Tibial nerve (tissue), 4 donors: ENCODE measurements around the gene RIN2. TPM values are rescaled to one million over a fixed set of nuclear protein-coding genes. Genes with fewer than 3 reads are reported as not detected.

Experiments used
- DNase-seq, 2 donors: peaks; one replicate each; pipeline ENCODE4 v3.0.0-alpha.2; 2019; ENCODE audit warnings: low spot score in 2 of 2
- H3K27ac ChIP-seq, 4 donors: fragments of 200-600 bp; sonication (generic) in 3 of 4; one replicate each; pipeline ENCODE4 v1.5.1; 2017 to 2019; ENCODE audit warnings: mild to moderate bottlenecking in 1 of 4
- H3K27me3 ChIP-seq, 2 donors: fragments of 200-600 bp; sonication (generic) in 1 of 2; one replicate each; pipeline versions ENCODE4 v1.5.1 to v1.6.0; 2017 to 2019
- H3K36me3 ChIP-seq, 3 donors: fragments of 200-600 bp; sonication (generic); one replicate each; pipeline ENCODE4 v1.5.1; 2018 to 2019
- H3K4me1 ChIP-seq, 4 donors: fragments of 200-600 bp; sonication (generic) in 3 of 4; one replicate each; pipeline ENCODE4 v1.5.1; 2017 to 2019
- H3K4me3 ChIP-seq, 4 donors: fragments of 200-600 bp; sonication (generic) in 3 of 4; one replicate each; pipeline ENCODE4 v1.5.1; 2017 to 2019; ENCODE audit warnings: mild to moderate bottlenecking in 1 of 4, moderate library complexity in 1 of 4
- H3K9me3 ChIP-seq, 4 donors: fragments of 200-600 bp; sonication (generic) in 3 of 4; one replicate each; pipeline ENCODE4 v1.5.1; 2017 to 2019
- EP300 ChIP-seq, 2 donors: sonication (generic); formaldehyde crosslinking; IDR thresholded peaks; one replicate each; pipeline ENCODE4 v1.6.1; 2017; ENCODE audit warnings: antibody characterized with exemption in 2 of 2, mild to moderate bottlenecking in 1 of 2
- POLR2A ChIP-seq, 2 donors: fragments of 450-650 bp; IDR thresholded peaks; one replicate each; pipeline ENCODE4 v1.6.1; 2017; ENCODE audit warnings: antibody characterized with exemption in 2 of 2, mild to moderate bottlenecking in 2 of 2, moderate library complexity in 2 of 2
- WGBS, 2 donors: methylation state at CpG; one replicate each; pipeline ENCODE4 v1.1.5; 2018; 5-methylcytosine and 5-hydroxymethylcytosine counted together
- total RNA-seq, 4 donors: library from RNA; depleted of rRNA; stranded (reverse); fragments of >200 nt; gene quantifications; one replicate each; pipeline ENCODE4 v1.1.0, GENCODE V29; 2016
- TF ChIP-seq, protein P1 (sequence below), 5 experiments: fragments of 200-600 bp in 3 of 5; fragments of 450-650 bp in 2 of 5; sonication (generic) in 3 of 5; IDR thresholded peaks; one replicate each; pipeline ENCODE4 v1.5.1; 2016 to 2019; ENCODE audit warnings: antibody characterized with exemption in 5 of 5, mild to moderate bottlenecking in 3 of 5, moderate library complexity in 2 of 5

The RIN2 gene
- total RNA-seq, 4 donors from 2014 or later = 65.1 to 91.5 (median 69.9) TPM

DNA sequence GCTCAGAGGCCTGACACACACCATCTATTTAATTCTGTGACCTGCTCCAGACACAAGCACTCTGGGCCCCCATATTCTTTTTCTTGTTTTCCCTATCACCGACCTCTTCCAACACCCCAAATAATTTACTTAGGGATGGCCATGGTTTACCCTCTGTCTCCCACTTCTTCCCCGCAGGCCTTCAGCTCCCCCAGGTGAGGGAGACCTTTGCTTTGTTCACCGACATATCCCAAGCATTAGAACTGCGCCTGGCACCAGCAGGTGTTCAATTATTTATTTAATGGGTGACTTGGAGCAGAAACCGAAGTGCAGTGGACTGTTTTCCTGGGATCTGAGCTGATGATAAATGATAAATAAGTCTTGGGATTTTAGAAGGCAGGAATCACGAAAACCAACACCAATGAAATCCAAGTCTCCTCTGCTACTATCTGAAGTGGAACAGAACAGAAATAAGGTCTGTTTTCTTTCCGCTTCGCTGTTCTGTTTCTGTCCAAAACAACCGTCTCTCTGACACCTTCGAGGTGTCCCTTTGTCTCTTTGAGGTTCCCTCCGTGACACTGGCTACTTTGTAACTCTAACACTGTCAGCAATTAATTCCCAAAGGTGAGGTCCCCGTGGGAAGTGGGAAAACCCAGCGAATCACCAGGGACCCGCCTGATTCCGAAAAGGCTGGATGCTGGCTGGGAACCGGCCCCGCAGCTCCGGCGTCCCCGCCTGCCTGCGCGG is 1.1 kb upstream of the RIN2 start:
- Histone ChIP-seq H3K36me3 (no peaks in the 10 kb centered on the region), H3K4me3 (peak overlapping the region; percentile 56 to 96 (median 67)), H3K27me3 (no peaks in the 10 kb centered on the region), H3K27ac (peak overlapping the region; percentile 93 to 98 (median 94)), H3K9me3 (no peaks in the 10 kb centered on the region), H3K4me1 (peaks cover 0 to 40% (median 13%) of the 10 kb centered on the region in 4 donors)
- TF ChIP-seq EP300 (IDR thresholded peaks at IDR 0.05) = peak in 1 of 2 donors; percentile 9
- TF ChIP-seq POLR2A (IDR thresholded peaks at IDR 0.05) = no peak
- TF ChIP-seq, protein P1, sequence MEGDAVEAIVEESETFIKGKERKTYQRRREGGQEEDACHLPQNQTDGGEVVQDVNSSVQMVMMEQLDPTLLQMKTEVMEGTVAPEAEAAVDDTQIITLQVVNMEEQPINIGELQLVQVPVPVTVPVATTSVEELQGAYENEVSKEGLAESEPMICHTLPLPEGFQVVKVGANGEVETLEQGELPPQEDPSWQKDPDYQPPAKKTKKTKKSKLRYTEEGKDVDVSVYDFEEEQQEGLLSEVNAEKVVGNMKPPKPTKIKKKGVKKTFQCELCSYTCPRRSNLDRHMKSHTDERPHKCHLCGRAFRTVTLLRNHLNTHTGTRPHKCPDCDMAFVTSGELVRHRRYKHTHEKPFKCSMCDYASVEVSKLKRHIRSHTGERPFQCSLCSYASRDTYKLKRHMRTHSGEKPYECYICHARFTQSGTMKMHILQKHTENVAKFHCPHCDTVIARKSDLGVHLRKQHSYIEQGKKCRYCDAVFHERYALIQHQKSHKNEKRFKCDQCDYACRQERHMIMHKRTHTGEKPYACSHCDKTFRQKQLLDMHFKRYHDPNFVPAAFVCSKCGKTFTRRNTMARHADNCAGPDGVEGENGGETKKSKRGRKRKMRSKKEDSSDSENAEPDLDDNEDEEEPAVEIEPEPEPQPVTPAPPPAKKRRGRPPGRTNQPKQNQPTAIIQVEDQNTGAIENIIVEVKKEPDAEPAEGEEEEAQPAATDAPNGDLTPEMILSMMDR (IDR thresholded peaks at IDR 0.05) = no peak
- WGBS, 2 donors = 17 to 20% methylated on average over 21 to 22 of the region's 22 CpGs
- DNase-seq = no peak

DNA sequence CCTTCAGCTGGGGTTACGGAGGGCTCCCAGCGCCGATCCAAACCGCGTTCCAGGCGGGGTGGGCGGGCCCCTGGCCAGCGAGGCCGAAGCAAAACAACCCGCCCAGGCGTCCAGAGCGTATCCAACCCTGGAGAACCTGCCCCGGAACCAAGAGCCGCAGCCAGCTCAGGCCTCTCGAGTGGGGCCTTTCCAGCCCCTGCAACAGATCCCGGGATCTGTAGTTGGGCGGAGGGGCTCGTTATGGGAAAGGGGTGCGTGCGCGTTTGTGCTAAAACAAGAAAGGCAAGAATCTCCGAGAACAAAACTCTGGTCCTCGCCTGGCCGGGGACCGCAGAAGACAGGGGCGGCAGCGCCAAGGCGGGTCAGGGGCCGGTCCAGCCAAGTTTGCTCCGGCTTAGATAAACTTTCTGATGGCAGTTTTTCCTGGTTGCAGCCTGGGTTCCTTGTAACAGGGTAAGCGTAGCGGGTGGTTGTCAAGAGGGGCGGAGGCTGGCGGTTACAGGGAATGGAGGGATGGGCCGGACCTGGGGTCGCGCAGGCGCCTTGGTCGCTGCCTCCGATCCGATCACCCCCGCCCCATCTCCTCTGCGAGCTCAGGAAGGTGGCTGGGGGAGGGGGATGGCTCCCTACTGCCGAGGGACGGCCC is 448 bp upstream of the RIN2 start:
- WGBS, 2 donors = 1% methylated on average over 37 to 42 of the region's 45 CpGs
- peak; percentile 71 to 81 for DNase-seq
- peak overlapping the region; percentile 56 to 96 (median 67) for H3K4me3 ChIP-seq

DNA sequence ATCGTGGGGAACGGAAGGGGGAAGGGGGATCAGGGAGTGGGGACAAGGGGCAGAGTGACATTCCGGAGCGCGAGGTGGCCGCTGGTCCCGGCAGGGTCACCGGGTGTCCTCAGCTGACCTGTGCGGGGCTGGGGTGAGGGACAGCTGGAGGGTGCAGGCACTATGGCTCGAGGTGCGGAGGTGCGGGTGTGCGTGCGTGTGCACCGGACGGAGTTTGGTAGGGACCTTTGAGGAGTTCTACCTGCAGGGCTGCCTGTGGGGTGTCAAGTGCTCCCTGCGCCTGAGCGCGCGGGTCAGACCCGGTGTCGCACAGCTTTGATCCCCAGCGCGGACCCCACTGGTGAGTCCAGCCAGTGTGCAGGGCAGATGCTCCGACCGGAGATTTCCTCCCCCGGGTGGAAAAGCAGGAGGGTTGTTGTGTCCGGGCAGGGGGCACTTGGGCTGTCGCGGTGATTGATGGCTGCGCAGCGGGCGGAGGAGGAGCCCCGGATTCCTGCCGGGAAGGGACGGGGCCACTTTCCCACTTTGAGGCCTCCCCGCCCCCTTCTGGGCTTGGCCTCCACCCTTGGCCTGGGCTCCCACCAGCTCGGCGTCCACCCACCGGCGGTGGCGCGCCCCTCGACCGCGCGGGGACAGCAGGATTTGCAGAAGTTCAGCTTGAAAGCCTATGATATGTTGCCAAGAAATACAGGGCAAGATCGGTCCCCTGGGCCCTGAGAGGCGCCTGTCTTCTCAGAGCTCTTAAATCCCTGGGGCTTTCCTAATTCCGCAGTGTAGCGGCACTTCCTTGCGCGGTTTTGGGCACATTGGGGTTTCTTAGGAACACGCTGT is 658 bp downstream of the RIN2 start:
- no peaks in the 10 kb centered on the region for H3K9me3 ChIP-seq

More for the DNA sequence above, 448 bp upstream of the RIN2 start:
- Histone ChIP-seq H3K27me3 (no peaks in the 10 kb centered on the region), H3K4me1 (peaks cover 0 to 40% (median 13%) of the 10 kb centered on the region in 4 donors), H3K9me3 (no peaks in the 10 kb centered on the region), H3K27ac (peak overlapping the region; percentile 93 to 98 (median 94)), H3K36me3 (peaks cover 0 to 4% (median 0%) of the 10 kb centered on the region in 3 donors)
- peak in 1 of 2 donors; percentile 17 for TF ChIP-seq POLR2A (IDR thresholded peaks at IDR 0.05)
- TF ChIP-seq EP300 (IDR thresholded peaks at IDR 0.05) = peak in 1 of 2 donors; percentile 76
- TF ChIP-seq, protein P1 (IDR thresholded peaks at IDR 0.05) = no peak

DNA sequence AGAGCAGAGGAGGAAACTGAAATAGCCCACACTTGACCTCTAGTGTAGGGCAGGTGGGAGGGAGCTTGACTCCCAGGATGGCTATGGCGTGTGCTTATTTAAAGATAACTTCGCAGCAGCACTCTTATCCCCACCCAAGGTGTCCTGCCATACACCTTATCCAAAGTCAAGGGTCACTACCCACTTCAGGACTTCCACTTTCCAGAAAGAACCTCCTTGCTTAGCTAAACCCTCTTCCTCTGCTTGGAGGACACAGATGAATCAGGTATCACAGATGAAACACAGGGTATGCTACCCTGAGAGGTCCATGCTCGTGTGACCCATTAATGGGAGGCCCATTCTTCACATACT is 2.3 kb downstream of the RIN2 start:
- Histone ChIP-seq H3K4me1 (peaks cover 0 to 40% (median 13%) of the 10 kb centered on the region in 4 donors), H3K9me3 (no peaks in the 10 kb centered on the region), H3K27me3 (no peaks in the 10 kb centered on the region), H3K27ac (peak overlapping the region; percentile 47 to 98 (median 74)), H3K4me3 (no peak overlapping the region), H3K36me3 (peaks cover 0 to 9% (median 0%) of the 10 kb centered on the region in 3 donors)
- TF ChIP-seq, protein P1 (IDR thresholded peaks at IDR 0.05) = no peak
- TF ChIP-seq POLR2A (IDR thresholded peaks at IDR 0.05) (no peak), EP300 (IDR thresholded peaks at IDR 0.05) (no peak)
- 85 to 88% methylated on average over 3 of the region's 3 CpGs for WGBS, 2 donors
- DNase-seq = no peak

More for the DNA sequence above, 658 bp downstream of the RIN2 start:
- Histone ChIP-seq H3K4me3 (peak overlapping the region; percentile 56 to 96 (median 67)), H3K27ac (peak overlapping the region; percentile 93 to 98 (median 94)), H3K4me1 (peaks cover 0 to 40% (median 13%) of the 10 kb centered on the region in 4 donors), H3K36me3 (peaks cover 0 to 9% (median 0%) of the 10 kb centered on the region in 3 donors), H3K27me3 (no peaks in the 10 kb centered on the region)
- DNase-seq = peak; percentile 44 to 46
- WGBS, 2 donors = 0 to 1% methylated on average over 43 to 52 of the region's 54 CpGs
- TF ChIP-seq EP300 (IDR thresholded peaks at IDR 0.05) (peak in 1 of 2 donors; percentile 45), POLR2A (IDR thresholded peaks at IDR 0.05) (no peak)

DNA sequence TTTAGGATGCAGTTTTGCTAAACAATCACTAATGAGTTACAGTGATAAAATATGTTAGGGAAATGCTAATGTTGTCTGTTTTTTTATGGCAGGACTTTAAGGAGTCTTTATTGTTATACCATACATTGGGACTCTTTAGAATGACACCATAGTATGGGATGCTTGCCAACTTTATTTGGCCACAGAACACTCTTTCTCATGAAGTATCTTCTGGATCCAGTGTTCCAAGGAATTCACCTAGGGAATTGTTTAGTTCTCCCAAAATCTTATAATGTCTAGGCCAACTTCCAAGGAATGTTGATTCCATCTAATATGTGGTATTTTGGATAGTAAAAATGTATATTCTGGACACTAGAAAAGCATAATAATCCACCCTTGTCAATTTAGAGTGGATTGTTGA is 3.3 kb downstream of the RIN2 start:
- Histone ChIP-seq H3K36me3 (peaks cover 0 to 9% (median 0%) of the 10 kb centered on the region in 3 donors), H3K27me3 (no peaks in the 10 kb centered on the region), H3K27ac (peak overlapping the region in 1 of 4 donors; percentile 93), H3K4me1 (peaks cover 0 to 40% (median 13%) of the 10 kb centered on the region in 4 donors), H3K4me3 (no peak overlapping the region), H3K9me3 (no peaks in the 10 kb centered on the region)
- no peak for DNase-seq
- no peak for TF ChIP-seq EP300 (IDR thresholded peaks at IDR 0.05)
- TF ChIP-seq, protein P1 (IDR thresholded peaks at IDR 0.05) = no peak
- TF ChIP-seq POLR2A (IDR thresholded peaks at IDR 0.05) = no peak
